Neural cell (in vitro differentiated cells): ENCODE data around the gene TGFBR3L. TPM values are rescaled to one million over a fixed set of nuclear protein-coding genes. Genes with fewer than 3 reads are reported as not detected.

Source experiments
- H2AFZ ChIP-seq: fragments of 200-600, 300-800 bp; sonication (generic), shearing (Covaris generic); 2 replicates; pipeline ENCODE4 v1.6.0; 2014; ENCODE audit warnings: low read depth, mild to moderate bottlenecking, antibody characterized with exemption, low read length, moderate library complexity
- H3F3A ChIP-seq: fragments of 200-600 bp; shearing (Covaris generic); 2 replicates; pipeline ENCODE4 v1.6.1; 2016; ENCODE audit warnings: mild to moderate bottlenecking, moderate library complexity, mixed read lengths, antibody characterized with exemption, low read length; ENCODE audit not compliant: insufficient read depth, poor library complexity, severe bottlenecking
- H3K27ac ChIP-seq: fragments of 200-600, 300-800 bp; sonication (generic), shearing (Covaris generic); 2 replicates; pipeline ENCODE4 v1.5.1; 2014; ENCODE audit warnings: mild to moderate bottlenecking, low read length, moderate library complexity
- H3K27me3 ChIP-seq: fragments of 300-800, 200-600 bp; sonication (generic), shearing (Covaris generic); 2 replicates; pipeline ENCODE4 v1.6.0; 2014; ENCODE audit warnings: mild to moderate bottlenecking, low read depth, low read length, moderate library complexity; ENCODE audit not compliant: insufficient read depth
- H3K36me3 ChIP-seq: fragments of 300-800, 200-600 bp; sonication (generic), shearing (Covaris generic); 2 replicates; pipeline ENCODE4 v1.5.1; 2014; ENCODE audit warnings: mild to moderate bottlenecking, antibody characterized with exemption, low read length, moderate library complexity; ENCODE audit not compliant: insufficient read depth
- H3K4me2 ChIP-seq: fragments of 300-800, 200-600 bp; sonication (generic), shearing (Covaris generic); 2 replicates; pipeline ENCODE4 v1.6.0; 2014; ENCODE audit warnings: mild to moderate bottlenecking, low read length
- H3K4me3 ChIP-seq: fragments of 300-800, 200-600 bp; sonication (generic), shearing (Covaris generic); 2 replicates; pipeline ENCODE4 v1.5.1; 2014; ENCODE audit warnings: mild to moderate bottlenecking, low read length, moderate library complexity
- H3K79me2 ChIP-seq: fragments of 200-600 bp; shearing (Covaris generic); replicated peaks from 2 replicates; pipeline ENCODE4 v1.6.0; 2014; ENCODE audit warnings: mild to moderate bottlenecking, low read length, moderate library complexity; ENCODE audit not compliant: insufficient read depth
- H3K9ac ChIP-seq: fragments of 300-800, 200-600 bp; sonication (generic), shearing (Covaris generic); 2 replicates; pipeline ENCODE4 v1.6.1; 2016; ENCODE audit warnings: mild to moderate bottlenecking, low read length, mixed read lengths
- H3K9me2 ChIP-seq: fragments of 200-600 bp; shearing (Covaris generic); 2 replicates; pipeline ENCODE4 v1.6.1; 2016; ENCODE audit warnings: mild to moderate bottlenecking, low read length, mixed read lengths; ENCODE audit not compliant: insufficient read depth
- H3K9me3 ChIP-seq: fragments of 200-600, 300-800 bp; sonication (generic), shearing (Covaris generic); 2 replicates; pipeline ENCODE4 v1.6.1; 2016; ENCODE audit warnings: mild to moderate bottlenecking, mixed run types, low read length, moderate library complexity, mixed read lengths
- H4K20me1 ChIP-seq: fragments of 200-600 bp; shearing (Covaris generic); 2 replicates; pipeline ENCODE4 v1.6.1; 2016; ENCODE audit warnings: mild to moderate bottlenecking, mixed run types; ENCODE audit not compliant: insufficient read depth
- CTCF ChIP-seq: fragments of 450-650 bp; IDR thresholded peaks from 2 replicates; pipeline ENCODE4 v1.5.1; 2014; ENCODE audit warnings: antibody characterized with exemption, mild to moderate bottlenecking, moderate library complexity; ENCODE audit not compliant: poor library complexity, severe bottlenecking
- EP300 ChIP-seq: fragments of 450-650 bp; conservative IDR thresholded peaks from 2 replicates; pipeline ENCODE4 v1.6.1; 2014; ENCODE audit warnings: antibody characterized with exemption, mild to moderate bottlenecking, moderate library complexity; ENCODE audit not compliant: poor library complexity, severe bottlenecking
- EZH2 ChIP-seq: fragments of 200-600, 300-800 bp; shearing (Covaris generic), sonication (generic); IDR thresholded peaks from 2 replicates; pipeline ENCODE4 v1.6.1; 2014; ENCODE audit warnings: antibody characterized with exemption, low read length, borderline replicate concordance, mild to moderate bottlenecking; ENCODE audit not compliant: insufficient read depth, poor library complexity, severe bottlenecking
- MXI1 ChIP-seq: fragments of 450-650 bp; conservative IDR thresholded peaks from 2 replicates; pipeline ENCODE4 v1.6.1; 2014; ENCODE audit warnings: antibody characterized with exemption, mild to moderate bottlenecking; ENCODE audit not compliant: poor library complexity, severe bottlenecking
- POLR2AphosphoS5 ChIP-seq: IDR thresholded peaks from 2 replicates; pipeline ENCODE4 v1.6.1; 2012
- RAD21 ChIP-seq: fragments of 450-650 bp; conservative IDR thresholded peaks from 2 replicates; pipeline ENCODE4 v1.6.1; 2014; ENCODE audit warnings: antibody characterized with exemption, mild to moderate bottlenecking, moderate library complexity
- REST ChIP-seq: IDR thresholded peaks from 2 replicates; pipeline ENCODE4 v1.6.1; 2012; ENCODE audit warnings: borderline replicate concordance
- SMC3 ChIP-seq: fragments of 450-650 bp; conservative IDR thresholded peaks from 2 replicates; pipeline ENCODE4 v1.6.1; 2014; ENCODE audit warnings: antibody characterized with exemption, mild to moderate bottlenecking, moderate library complexity; ENCODE audit not compliant: poor library complexity
- TAF1 ChIP-seq: IDR thresholded peaks from 2 replicates; pipeline ENCODE4 v1.6.1; 2012; ENCODE audit warnings: low read depth
- polyA plus RNA-seq: library from polyadenylated mRNA; depleted of rRNA; stranded (reverse); fragments of >200 nt; gene quantifications from 2 replicates; pipeline ENCODE4 v1.2.3, GENCODE V29; 2014

The TGFBR3L gene
- polyA plus RNA-seq, 1 donor from 2014 or later, result not detected

GRCh38 chr19:7881910-7882309 is 32.7 kb upstream of the TGFBR3L start:
- no peak overlapping the region for H2AFZ ChIP-seq
- H3K9ac ChIP-seq, result no peak overlapping the region

GRCh38 chr19:7883105-7883504 is 31.5 kb upstream of the TGFBR3L start:
- no peaks in the 10 kb centered on the region for H3K36me3 ChIP-seq
- H3K27me3 ChIP-seq, result peaks cover 6% of the 10 kb centered on the region
- H3F3A ChIP-seq, result no peaks in the 10 kb centered on the region
- no peak overlapping the region for H3K4me3 ChIP-seq
- no peaks in the 10 kb centered on the region for H4K20me1 ChIP-seq
- no peaks in the 10 kb centered on the region for H3K9me3 ChIP-seq
- no peak overlapping the region for H2AFZ ChIP-seq
- TF ChIP-seq REST (no peak), MXI1 (no peak), EZH2 (no peak), TAF1 (no peak)
- no peaks in the 10 kb centered on the region for H3K79me2 ChIP-seq
- no peaks in the 10 kb centered on the region for H3K9me2 ChIP-seq
- H3K4me2 ChIP-seq, result no peak overlapping the region
- H3K9ac ChIP-seq, result no peak overlapping the region
- H3K27ac ChIP-seq, result no peak overlapping the region

More at GRCh38 chr19:7881910-7882309, 32.7 kb upstream of the TGFBR3L start:
- H3K27me3 ChIP-seq, result no peaks in the 10 kb centered on the region
- H3K27ac ChIP-seq, result no peak overlapping the region
- TF ChIP-seq TAF1, result no peak
- no peak for TF ChIP-seq MXI1
- TF ChIP-seq RAD21, result no peak
- TF ChIP-seq EP300, result no peak
- no peak for TF ChIP-seq SMC3
- TF ChIP-seq REST, result no peak
- TF ChIP-seq EZH2, result no peak
- TF ChIP-seq POLR2AphosphoS5, result no peak
- TF ChIP-seq CTCF, result no peak
- H3K36me3 ChIP-seq, result no peaks in the 10 kb centered on the region
- H3K4me2 ChIP-seq, result no peak overlapping the region
- H4K20me1 ChIP-seq, result no peaks in the 10 kb centered on the region
- no peak overlapping the region for H3K4me3 ChIP-seq
- H3F3A ChIP-seq, result no peaks in the 10 kb centered on the region
- H3K9me3 ChIP-seq, result no peaks in the 10 kb centered on the region
- H3K9me2 ChIP-seq, result no peaks in the 10 kb centered on the region
- H3K79me2 ChIP-seq, result no peaks in the 10 kb centered on the region
